GM18526 (cell line): ENCODE measurements around the gene BOLA1.

ENCODE experiments used
- POLR2A ChIP-seq: IDR thresholded peaks from 3 replicates; pipeline ENCODE4 v1.6.1; 2011; ENCODE audit not compliant: insufficient read length; ENCODE audit errors: extremely low read depth

BOLA1 gene, protein sequence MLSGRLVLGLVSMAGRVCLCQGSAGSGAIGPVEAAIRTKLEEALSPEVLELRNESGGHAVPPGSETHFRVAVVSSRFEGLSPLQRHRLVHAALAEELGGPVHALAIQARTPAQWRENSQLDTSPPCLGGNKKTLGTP

GRCh38 chr1:149899460-149900284 lies at the start of gene BOLA1:
Gene BOLA1, plus strand, starts transcription at chr1:149899568. Its CDS starts 492 bp downstream, at chr1:149900060.
- TF ChIP-seq POLR2A, result peak; percentile 70

DNA sequence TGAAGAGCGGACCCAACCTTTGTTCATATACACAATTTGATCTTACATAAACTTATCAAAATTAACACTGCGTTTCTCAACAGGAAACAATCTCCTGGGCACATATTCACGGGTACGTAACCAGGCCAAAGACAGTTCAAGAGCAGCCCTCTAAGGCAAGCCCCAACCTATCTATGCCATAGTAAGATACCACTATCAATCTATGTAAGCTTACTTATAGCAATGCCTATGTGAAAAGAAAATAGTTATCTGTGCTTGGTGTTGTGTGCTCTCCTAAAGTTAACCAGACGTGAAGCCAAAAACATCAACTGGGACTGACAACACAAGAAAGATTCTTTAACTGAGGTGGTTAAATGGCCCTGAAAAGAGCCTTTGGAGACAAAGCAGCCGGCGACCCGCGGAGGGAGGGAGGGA lies 49.4 kb upstream of the BOLA1 start:
- TF ChIP-seq POLR2A, result no peak

DNA sequence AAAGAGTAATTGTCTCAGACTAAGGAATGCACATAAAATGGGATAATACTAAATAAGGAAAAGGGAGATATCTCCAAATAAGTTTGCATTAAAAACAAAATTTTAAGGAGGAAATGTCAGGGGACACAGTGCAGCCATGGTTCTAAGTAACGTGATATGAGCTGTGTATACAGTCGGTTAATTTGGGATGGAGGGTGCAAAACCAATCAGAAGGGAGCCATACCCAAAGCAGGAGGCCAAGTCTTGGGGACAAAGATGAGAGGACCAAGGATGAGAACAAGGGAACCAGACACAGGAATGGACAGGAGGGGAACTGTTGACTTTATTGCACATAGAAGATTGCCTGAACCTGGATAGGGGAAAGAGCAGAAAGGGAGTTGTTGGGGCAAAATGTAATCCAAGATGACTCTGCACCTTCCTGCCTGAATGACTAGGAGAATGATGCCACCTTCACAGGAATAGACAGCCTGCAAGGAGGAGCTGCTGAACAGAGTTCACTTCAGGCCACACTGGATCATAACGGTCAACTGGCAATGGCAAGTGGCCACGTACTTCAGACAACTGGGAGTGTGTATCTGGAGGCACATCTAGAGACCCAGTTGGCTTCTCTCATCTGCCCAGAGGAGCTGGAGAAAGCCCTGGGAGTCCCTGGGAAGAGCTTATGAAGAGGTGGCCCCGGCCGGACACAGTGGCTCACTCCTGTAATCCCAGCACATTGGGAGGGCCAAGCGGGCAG lies 22.0 kb upstream of the BOLA1 start:
- no peak for TF ChIP-seq POLR2A

- TF ChIP-seq POLR2A, result no peak
These were observed 19.8 kb upstream of the BOLA1 start for GRCh38 chr1:149879556-149879955.

- TF ChIP-seq POLR2A, result no peak
These were observed 17.5 kb upstream of the BOLA1 start for GRCh38 chr1:149881876-149882275.

GRCh38 chr1:149883598-149884247 lies 15.6 kb upstream of the BOLA1 start:
- no peak for TF ChIP-seq POLR2A

DNA sequence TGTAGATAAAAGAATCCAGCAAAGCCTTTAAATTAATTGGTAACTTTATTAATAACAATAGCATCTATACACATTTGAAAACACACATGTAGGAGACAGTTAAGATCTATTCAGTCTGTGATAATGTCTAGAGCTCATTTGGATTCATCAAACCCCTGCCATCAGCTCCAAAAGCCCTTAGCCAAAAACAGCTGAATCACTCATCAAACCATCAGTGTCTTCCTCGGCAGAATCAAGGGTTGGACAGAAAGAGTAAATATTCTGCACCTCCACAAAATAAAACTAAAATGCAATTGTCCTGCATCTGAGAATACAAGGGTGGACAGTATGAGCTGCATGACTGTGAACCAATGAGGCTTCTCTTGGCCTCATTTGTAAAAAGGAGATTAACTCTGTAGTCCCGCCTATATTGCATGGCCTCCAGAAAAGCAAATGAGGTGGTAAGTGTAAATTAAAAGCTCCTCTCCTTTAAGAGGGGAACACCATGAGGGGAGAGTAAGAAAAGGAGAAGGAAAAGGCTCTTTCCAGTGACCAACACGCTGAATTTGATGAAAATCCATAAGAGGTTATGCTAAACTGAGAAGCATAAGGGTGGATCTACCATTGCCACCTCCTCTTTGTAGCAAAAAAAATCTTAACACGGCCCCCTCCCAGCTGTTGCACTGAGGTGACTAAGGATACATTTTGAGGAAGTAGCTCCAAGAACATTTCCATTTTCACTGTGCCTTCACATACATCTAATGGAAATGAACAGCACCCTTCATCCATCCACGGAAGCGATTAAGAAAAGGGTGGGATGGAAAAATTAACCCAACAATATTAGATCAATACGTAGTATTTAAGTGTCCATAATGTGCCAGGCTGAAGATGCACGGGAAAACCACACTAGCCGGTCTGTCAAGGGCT lies 14.7 kb upstream of the BOLA1 start:
- peak; percentile 49 for TF ChIP-seq POLR2A

DNA sequence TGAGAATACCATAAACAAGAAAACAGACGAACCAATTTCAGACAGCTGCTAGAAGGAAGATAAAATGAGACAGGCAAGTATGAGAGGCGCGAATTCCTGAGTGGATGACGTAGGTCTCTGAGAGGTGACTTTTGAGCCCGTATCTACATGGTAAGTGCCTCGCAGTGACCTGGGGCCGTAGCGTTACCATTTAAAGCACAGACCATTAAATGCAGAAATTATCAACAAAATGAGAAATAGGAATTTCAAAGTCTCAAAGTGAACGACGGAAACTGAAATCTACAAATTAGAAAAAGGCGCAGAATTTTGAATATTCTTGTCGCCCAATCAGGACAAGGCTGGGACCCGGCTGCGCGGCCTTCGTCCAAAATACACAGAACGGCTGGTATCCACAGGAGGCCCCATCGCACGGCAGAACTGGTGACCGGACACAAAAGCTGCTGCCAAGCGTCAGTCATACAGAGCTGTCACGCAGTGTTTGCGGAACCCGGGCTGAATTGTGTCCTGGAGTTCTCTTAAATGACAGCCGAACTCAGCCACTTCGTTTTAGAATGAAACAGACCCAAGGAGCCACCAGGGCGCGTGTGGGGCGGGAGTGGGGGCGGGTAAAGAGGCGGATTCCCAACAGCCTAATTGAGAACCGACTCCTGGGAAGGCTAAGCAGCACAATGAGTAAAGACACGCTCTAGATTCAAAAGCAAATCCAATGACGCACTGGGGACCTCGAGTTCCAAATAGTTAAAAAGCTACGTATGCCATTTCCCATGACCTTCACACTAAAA lies 13.8 kb upstream of the BOLA1 start:
- TF ChIP-seq POLR2A, result peak; percentile 89

DNA sequence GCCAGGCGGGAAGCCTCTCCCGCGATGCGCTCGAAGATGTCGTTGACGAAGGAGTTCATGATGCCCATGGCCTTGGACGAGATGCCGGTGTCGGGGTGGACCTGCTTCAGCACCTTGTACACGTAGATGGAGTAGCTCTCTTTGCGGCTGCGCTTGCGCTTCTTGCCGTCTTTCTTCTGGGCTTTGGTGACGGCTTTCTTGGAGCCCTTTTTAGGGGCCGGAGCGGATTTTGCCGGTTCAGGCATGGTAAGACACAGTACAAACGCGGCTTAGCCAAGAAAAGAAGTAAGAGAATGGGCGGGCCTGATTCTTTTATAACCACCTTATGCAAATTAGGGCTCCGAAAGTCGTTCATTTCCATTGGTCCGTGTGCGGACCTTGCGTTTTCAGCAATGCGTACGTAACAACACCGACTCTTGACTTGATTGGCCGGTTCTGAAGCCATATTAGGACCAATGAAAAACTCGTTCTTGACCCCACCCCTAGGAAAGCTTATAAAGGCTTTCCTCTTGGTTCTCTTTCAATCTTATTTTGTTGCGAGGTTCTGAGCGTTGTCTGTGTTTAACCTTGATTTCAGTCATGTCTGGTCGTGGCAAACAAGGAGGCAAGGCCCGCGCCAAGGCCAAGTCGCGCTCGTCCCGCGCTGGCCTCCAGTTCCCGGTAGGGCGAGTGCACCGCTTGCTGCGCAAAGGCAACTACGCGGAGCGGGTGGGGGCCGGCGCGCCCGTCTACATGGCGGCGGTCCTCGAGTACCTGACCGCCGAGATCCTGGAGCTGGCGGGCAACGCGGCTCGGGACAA lies 12.8 kb upstream of the BOLA1 start:
- TF ChIP-seq POLR2A, result peak; percentile 91

DNA sequence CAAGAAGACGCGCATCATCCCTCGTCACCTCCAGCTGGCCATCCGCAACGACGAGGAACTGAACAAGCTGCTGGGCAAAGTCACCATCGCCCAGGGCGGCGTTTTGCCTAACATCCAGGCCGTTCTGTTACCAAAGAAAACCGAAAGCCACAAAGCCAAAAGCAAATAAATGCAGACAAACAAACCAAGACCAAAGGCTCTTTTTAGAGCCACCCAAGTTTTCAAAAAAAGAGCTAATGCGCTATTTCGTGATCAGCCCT lies 12.2 kb upstream of the BOLA1 start:
- TF ChIP-seq POLR2A, result peak; percentile 69

DNA sequence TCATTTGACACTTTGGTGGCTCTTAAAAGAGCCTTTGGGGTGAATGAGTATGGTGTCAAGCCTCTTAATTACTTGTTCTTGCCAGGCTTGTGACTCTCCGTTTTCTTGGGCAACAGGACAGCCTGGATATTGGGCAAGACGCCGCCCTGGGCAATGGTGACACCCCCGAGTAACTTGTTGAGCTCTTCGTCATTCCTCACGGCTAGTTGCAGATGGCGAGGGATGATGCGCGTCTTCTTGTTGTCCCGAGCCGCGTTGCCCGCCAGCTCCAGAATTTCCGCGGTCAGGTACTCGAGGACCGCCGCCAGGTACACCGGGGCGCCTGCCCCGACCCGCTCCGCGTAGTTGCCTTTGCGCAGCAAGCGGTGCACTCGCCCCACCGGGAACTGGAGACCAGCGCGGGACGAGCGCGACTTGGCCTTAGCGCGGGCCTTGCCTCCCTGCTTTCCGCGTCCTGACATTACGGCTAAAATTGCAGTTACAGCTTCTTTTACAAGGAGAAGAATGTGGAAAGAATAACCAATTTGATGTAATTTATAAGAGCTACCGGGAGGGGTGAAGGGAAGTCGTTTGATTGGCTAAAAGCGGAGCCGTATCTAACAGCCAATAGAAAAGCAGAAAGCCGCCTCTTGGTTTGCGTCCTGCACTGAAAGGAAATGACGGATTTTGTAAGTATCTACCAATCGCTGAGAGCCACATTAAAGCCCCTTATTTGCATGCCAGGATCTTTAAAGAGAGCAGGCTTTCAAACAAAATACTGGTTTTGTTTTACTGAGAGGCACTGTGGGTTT lies 11.7 kb upstream of the BOLA1 start:
- TF ChIP-seq POLR2A, result peak; percentile 97

DNA sequence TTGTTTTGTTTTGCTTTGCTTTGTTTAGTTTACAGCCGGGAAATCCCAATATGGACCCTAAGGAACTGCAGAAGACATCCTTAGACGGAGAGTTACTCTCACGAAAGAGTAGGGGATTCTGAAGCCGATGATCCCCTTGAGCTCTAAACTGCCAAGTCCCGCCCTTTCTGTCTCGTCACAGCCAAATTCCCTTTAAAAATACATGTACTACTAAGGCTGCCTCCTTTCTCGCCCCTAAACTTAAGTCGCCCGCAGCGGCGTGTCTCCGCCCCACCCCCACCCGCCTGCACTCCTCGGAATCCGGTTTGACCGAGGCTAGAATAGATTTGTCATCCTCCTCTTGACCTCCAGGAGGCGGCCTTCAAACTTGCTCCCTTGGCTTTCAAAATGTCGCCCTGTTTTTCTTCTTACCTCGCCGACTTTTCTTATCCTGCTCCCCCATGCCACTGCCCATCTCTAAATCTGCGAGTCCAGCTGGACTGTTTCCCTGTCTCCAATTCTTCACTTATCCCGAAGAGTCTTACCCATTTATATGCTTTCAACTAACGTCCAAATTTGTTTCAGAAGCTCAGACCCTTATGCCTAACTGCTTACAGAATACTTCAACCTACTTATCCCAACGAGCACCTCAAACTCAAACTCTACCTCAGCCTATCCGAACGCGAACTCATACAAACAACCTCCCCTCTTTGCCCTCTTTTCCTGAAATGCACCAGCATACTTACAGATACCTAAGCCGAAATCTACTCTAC lies 10.9 kb upstream of the BOLA1 start:
- TF ChIP-seq POLR2A, result peak; percentile 95
